LNCaP clone FGC (cell line): Measurements from ENCODE around the gene ITGA2B.
"Not testable (repeated sequence)": the region's sequence is repeated elsewhere in the genome, so short reads cannot be mapped to it uniquely, and the experiment has no call there.

ENCODE experiments used
- DNase-seq: peaks from one replicate; pipeline ENCODE4 v3.0.0-alpha.2; 2011; ENCODE audit warnings: low read depth
- H3K4me3 ChIP-seq: 2 replicates; pipeline ENCODE4 v1.5.1; 2011; ENCODE audit warnings: mild to moderate bottlenecking, low read depth, low read length, control low read depth
- CTCF ChIP-seq: IDR thresholded peaks from 2 replicates; pipeline ENCODE4 v1.5.1; 2012; ENCODE audit warnings: mild to moderate bottlenecking; ENCODE audit not compliant: control insufficient read depth, insufficient read depth; ENCODE audit errors: extremely low read depth

The ITGA2B gene

DNA sequence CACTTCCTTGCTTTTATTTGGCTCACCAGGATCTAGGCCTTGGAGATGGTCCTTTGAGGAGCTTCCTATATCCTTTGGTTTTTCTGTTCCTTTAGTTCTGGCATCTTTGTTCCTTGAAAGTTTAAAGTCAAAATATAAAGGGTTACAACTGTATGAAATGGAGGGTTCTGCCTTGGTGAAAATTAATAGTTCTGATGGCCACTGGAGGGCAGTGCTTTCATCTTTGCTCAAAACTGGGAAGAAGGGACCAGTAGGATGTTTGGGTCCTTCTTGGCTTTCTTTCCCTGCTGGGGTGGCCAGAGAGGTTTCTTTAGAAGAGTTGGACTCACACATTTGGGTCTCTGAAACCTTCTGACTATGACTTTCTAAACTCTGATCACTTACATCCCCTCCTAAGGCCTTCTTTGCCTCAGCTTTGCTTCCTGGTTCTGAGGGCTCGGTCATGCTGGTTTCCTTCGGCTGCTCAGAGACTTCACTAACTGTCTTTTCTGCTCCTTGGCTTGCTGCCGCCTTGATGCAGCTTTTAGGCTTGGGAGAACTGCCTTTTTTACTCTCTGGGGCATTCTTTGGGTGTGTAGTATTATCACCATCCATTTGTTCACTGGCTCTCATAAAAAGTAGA lies 10.9 kb upstream of the ITGA2B start:
- TF ChIP-seq CTCF: peak; percentile 45
- no peak for DNase-seq
- H3K4me3 ChIP-seq: no peak overlapping the region

DNA sequence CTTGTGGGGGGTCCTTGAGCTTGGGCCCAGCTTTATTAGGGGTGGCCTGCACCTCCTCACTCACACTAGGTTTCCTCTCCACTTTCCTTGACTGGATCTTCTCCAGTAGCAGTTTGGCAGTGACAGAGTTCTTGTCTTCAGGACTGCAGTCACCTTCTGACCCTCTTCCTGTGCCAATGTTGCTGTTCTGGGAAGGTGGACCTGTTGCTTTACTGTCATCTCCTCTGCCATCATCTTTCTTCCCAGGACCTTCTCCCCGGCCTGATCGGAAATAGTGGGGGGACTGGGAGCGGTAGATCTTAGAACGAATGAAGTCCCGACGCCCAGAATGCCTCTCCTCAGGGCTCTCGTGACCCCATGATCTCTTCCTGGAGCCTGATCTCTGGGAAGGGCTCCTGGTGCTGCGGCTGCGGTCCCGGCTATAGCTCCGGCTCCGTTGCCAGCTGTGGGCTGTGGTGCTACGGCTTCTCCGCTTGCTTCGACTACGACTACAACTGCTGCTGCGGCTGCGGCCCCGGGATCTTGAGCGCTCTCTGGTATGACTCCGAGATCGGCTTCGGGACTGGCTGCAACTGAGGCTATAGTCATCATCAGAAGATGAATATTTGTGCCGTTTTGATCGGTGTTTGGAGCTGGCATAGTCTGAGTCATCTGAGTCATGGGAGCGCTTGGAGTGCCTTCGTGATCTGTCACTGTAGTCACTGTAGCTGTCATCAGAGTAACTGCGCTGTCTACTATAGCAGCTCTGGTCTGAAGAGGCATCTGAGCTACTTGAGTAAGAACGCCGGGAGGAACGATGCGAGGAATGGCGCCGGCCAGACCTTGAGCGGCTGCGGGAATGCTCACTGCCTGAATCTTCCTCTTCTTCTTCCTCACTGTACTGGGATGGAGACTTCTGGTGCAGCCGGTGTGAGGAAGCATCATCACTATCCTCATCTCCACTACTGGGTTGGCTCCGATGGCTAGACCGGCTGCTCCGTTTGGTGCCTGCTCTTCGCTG lies 9.5 kb upstream of the ITGA2B start:
- H3K4me3 ChIP-seq: no peak overlapping the region
- no peak for TF ChIP-seq CTCF
- no peak for DNase-seq

DNA sequence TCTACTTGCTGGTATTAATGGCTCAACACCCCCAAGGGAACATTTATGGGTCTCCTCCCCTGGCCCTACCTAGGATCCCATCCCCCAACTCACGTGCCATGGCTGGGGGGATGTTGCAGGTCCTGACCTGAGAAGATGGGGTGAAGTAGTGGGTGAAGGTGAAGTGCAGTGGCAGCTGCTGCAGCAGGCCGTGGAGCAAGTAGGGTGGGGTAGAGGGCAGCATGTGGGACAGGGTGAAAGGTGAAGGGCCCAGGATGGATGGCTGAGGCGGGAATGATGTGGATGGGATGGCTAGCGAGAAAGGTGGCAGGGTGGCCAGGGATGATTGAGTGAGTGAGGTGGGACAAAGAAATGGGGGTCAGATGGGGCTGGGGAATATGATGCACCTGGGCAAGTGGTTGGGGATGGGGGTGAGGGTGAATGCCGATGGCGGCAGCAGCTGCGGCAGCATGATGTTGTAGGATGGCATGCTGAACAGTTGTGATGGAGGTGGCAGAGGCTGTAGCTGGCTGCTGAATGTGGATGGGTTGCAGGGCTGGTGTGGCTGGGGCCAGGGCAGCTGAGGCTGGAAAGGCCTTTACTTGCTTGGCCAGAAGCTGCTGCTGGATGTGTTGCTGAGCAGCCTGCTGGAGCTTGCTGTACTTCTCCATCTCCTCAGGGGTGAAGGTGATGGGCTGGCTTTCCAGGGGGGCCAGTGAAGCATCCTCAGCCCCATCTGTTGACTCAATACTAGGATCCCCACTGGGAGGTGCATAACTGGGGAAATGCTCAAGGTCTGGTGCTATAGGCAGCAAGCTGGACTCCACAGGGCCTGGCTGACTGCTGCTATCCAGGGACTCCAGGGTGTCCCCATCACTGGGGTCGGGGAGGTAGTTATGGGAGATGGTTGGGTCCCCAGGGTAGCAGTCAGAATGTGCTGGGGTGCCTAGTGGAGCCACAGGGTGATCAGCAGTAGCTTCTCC lies 8.3 kb upstream of the ITGA2B start:
- TF ChIP-seq CTCF: no peak
- H3K4me3 ChIP-seq: no peak overlapping the region
- DNase-seq: no peak

- H3K4me3 ChIP-seq: no peak overlapping the region
- no peak for TF ChIP-seq CTCF
- no peak for DNase-seq
Observed at GRCh38 chr17:44396946-44397345, 7.5 kb upstream of the ITGA2B start.

- DNase-seq: no peak
- no peak overlapping the region for H3K4me3 ChIP-seq
- TF ChIP-seq CTCF: no peak
Observed at GRCh38 chr17:44394833-44395232, 5.4 kb upstream of the ITGA2B start.

- H3K4me3 ChIP-seq, DNase-seq: not testable (repeated sequence)
Observed at GRCh38 chr17:44394112-44394511, 4.7 kb upstream of the ITGA2B start.
